Measurements from ENCODE around the gene SFN. TPM values are rescaled to one million over a fixed set of nuclear protein-coding genes. Genes with fewer than 3 reads are reported as not detected.
A peak's percentile ranks its signal among the peaks of the same experiment; 100 is the strongest.
"Not testable (repeated sequence)": the region's sequence is repeated elsewhere in the genome, so short reads cannot be mapped to it uniquely, and the experiment has no call there.

The SFN gene
- total and polyA plus RNA-seq, 2 donors (not counting 3 experiments of a cell fraction or from before 2014, with no cell fraction given), result 0.08 to 0.33 TPM

DNA sequence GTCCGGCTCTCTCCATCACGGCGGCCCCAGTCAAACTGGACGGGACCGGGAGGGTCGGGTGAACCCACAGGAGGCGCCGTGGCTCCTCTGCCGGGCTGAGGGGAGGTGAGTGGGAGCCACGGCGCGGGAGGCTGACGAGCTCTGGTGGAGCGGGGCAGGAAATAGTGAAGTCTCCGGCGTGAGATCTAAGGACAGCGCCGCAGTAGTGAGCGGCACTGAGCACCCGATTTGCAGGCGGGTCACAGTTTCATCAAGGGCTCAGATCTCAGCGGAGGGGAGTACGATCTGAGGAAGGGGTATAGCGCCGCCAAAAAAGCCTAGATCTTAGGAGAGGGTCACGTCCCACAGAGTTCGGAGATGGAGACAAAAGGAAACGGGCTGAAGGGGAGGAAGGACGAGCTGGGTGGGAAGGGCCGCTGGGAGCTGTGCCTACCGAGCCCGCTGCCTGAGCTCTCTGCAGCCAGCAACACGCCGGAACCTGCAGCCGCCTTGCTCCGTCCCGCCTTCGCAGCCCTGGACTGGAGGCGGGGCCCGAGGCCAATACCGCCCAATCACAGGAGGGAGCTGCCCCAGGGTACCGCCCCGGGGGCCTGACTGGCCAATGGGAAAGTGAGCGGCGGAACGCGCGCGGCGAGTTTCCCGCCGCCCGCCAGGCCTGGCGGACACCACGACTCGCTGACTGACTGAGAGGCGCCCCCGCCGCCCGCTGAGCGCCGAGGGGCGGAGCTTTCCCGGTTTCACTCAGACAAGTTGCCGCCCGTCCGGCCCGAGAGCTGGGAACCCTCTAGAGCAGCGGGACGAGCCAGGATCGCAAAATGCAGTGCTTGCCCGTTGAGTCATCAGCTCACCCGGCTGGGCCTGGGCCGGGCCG, 1.9 kb downstream of the SFN start:
- no peaks in the 10 kb centered on the region for H3K9me1 ChIP-seq (replicated peaks; ENCODE audit: control insufficient read depth, extremely low read depth, insufficient read depth, low read length)
- H3K27ac ChIP-seq (ENCODE audit: insufficient read depth, low read depth, low read length), result peak overlapping the region; percentile 91
- dilution Hi-C loops (cut with MboI; ENCODE audit: extremely low pct_ligation_motif_present, low sequenced_read_pairs) (no loop called here), intact Hi-C loops (cut with micrococcal nuclease) (loop anchor here (1.0 to 5.0 kb wide), 3 partner anchors 12 to 168 kb away; partner anchors contain the start of gene ARID1A)
- ChIA-PET POLR2A (interaction anchor here (0.6 to 1.1 kb wide), 4 partner anchors 16 to 296 kb away, joined by 3 to 6 read pairs (median 4); partner anchors contain the start of gene GPN2), CTCF (interaction anchor here (0.8 to 2.9 kb wide), 18 partner anchors 9 to 365 kb away, joined by 3 to 17 read pairs (median 4); partner anchors contain the start of genes GPATCH3, GPN2 and ZDHHC18)
- H3K4me2 ChIP-seq (ENCODE audit: insufficient read depth, low read length), result peak overlapping the region; percentile 79
- H3K9me3 ChIP-seq (replicated peaks; ENCODE audit: control insufficient read depth, insufficient read depth, low read length), result no peaks in the 10 kb centered on the region
- H3K27me3 ChIP-seq (ENCODE audit: control insufficient read depth in 2 of 2, insufficient read depth in 2 of 2, low read length in 2 of 2), result no peaks in the 10 kb centered on the region
- H3K36me3 ChIP-seq (ENCODE audit: control insufficient read depth in 2 of 2, extremely low read depth in 1 of 2, insufficient read depth in 2 of 2, low read length in 2 of 2), result no peaks in the 10 kb centered on the region
- BruUV-seq (replicated peaks), result no TSS peak
- no peaks in the 10 kb centered on the region for H3K79me2 ChIP-seq (ENCODE audit: control insufficient read depth, insufficient read depth, low read length)
- peak overlapping the region; percentile 95 for H3K9ac ChIP-seq (replicated peaks; ENCODE audit: extremely low read depth, insufficient read depth, low read length)
- peak; percentile 99 for FAIRE-seq
- DNase-seq (ENCODE audit: low read depth, low spot score), result peak; percentile 99
- peaks cover 11% of the 10 kb centered on the region for H3K4me1 ChIP-seq (ENCODE audit: control insufficient read depth, extremely low read depth, insufficient read depth, low read length)
- peak overlapping the region; percentile 38 to 73 (median 52) for H3K4me3 ChIP-seq (replicated peaks in 1 of 3; ENCODE audit: insufficient read depth in 1 of 3, low read depth in 1 of 3, low read length in 3 of 3)
- TF ChIP-seq, protein P1, sequence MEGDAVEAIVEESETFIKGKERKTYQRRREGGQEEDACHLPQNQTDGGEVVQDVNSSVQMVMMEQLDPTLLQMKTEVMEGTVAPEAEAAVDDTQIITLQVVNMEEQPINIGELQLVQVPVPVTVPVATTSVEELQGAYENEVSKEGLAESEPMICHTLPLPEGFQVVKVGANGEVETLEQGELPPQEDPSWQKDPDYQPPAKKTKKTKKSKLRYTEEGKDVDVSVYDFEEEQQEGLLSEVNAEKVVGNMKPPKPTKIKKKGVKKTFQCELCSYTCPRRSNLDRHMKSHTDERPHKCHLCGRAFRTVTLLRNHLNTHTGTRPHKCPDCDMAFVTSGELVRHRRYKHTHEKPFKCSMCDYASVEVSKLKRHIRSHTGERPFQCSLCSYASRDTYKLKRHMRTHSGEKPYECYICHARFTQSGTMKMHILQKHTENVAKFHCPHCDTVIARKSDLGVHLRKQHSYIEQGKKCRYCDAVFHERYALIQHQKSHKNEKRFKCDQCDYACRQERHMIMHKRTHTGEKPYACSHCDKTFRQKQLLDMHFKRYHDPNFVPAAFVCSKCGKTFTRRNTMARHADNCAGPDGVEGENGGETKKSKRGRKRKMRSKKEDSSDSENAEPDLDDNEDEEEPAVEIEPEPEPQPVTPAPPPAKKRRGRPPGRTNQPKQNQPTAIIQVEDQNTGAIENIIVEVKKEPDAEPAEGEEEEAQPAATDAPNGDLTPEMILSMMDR (IDR thresholded peaks at IDR 0.05; ENCODE audit: extremely low read depth in 1 of 2, insufficient read depth in 1 of 2, low read depth in 1 of 2, low read length in 2 of 2), result peak in 1 of 2 donors; percentile 8
- TF ChIP-seq, protein P2, sequence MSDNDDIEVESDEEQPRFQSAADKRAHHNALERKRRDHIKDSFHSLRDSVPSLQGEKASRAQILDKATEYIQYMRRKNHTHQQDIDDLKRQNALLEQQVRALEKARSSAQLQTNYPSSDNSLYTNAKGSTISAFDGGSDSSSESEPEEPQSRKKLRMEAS (IDR thresholded peaks at IDR 0.05; ENCODE audit: insufficient read depth, insufficient read length), result no peak
- TF ChIP-seq FOS (IDR thresholded peaks at IDR 0.05; ENCODE audit: borderline replicate concordance, insufficient read depth, low read length) (peak; percentile 47), JUN (IDR thresholded peaks at IDR 0.05; ENCODE audit: borderline replicate concordance, insufficient read depth, insufficient read length, low read depth) (no peak), POLR2AphosphoS5 (IDR thresholded peaks at IDR 0.05; ENCODE audit: insufficient read depth, low read depth, low read length) (peak; percentile 75), MYC (IDR thresholded peaks at IDR 0.05; ENCODE audit: low read depth, low read length) (no peak), GATA2 (IDR thresholded peaks at IDR 0.05; ENCODE audit: insufficient read depth, insufficient read length, low read depth, low read length) (no peak), POLR2A (IDR thresholded peaks at IDR 0.05; ENCODE audit: low read depth, low read length) (peak; percentile 94), EZH2 (IDR thresholded peaks at IDR 0.05; ENCODE audit: borderline replicate concordance, low read depth, low read length, severe bottlenecking) (no peak)
- no peaks in the 10 kb centered on the region for H4K20me1 ChIP-seq (replicated peaks; ENCODE audit: control insufficient read depth, extremely low read depth, insufficient read depth, low read length)
- H2AFZ ChIP-seq (ENCODE audit: low read depth, low read length), result peak overlapping the region; percentile 97

DNA sequence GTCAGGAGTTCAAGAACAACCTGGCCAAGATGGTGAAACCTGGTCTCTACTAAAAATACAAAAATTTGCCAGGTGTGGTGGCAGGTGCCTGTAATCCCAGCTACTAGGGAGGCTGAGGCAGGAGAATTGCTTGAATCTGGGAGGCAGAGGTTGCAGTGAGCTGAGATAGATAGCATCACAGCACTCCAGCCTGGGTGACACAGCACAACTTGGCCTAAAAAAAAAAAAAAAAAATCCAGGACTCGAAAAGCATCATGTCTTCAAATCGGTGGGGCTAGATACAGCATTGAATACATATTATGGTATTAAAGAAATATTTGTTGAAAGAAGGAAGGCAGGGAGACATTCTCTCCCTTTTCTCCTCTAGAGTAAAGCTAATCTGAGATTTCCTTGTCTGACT, 10.1 kb downstream of the SFN start:
- intact Hi-C loops (cut with micrococcal nuclease); H3K4me2 ChIP-seq (ENCODE audit: insufficient read depth, low read length); BruUV-seq (replicated peaks); H2AFZ ChIP-seq (ENCODE audit: low read depth, low read length); POLR2A ChIA-PET; H3K9me3 ChIP-seq (replicated peaks; ENCODE audit: control insufficient read depth, insufficient read depth, low read length); DNase-seq (ENCODE audit: low read depth, low spot score); H3K4me3 ChIP-seq (replicated peaks in 1 of 3; ENCODE audit: insufficient read depth in 1 of 3, low read depth in 1 of 3, low read length in 3 of 3); H3K27me3 ChIP-seq (ENCODE audit: control insufficient read depth in 2 of 2, insufficient read depth in 2 of 2, low read length in 2 of 2); H4K20me1 ChIP-seq (replicated peaks; ENCODE audit: control insufficient read depth, extremely low read depth, insufficient read depth, low read length); H3K36me3 ChIP-seq (ENCODE audit: control insufficient read depth in 2 of 2, extremely low read depth in 1 of 2, insufficient read depth in 2 of 2, low read length in 2 of 2); H3K79me2 ChIP-seq (ENCODE audit: control insufficient read depth, insufficient read depth, low read length); H3K9ac ChIP-seq (replicated peaks; ENCODE audit: extremely low read depth, insufficient read depth, low read length); dilution Hi-C loops (cut with MboI; ENCODE audit: extremely low pct_ligation_motif_present, low sequenced_read_pairs); H3K9me1 ChIP-seq (replicated peaks; ENCODE audit: control insufficient read depth, extremely low read depth, insufficient read depth, low read length); H3K27ac ChIP-seq (ENCODE audit: insufficient read depth, low read depth, low read length); H3K4me1 ChIP-seq (ENCODE audit: control insufficient read depth, extremely low read depth, insufficient read depth, low read length): not testable (repeated sequence)
- peak; percentile 21 for FAIRE-seq
- CTCF ChIA-PET, result interaction anchor here (0.6 to 1.7 kb wide), 4 partner anchors 10 to 271 kb away, joined by 3 to 5 read pairs (median 4); no protein-coding TSS in a partner anchor
